GM23248 (cell line): Measurements from ENCODE around the gene MAGI1.

Experiments used
- EZH2 ChIP-seq: fragments of 200-600 bp; sonication (generic); IDR thresholded peaks from 2 replicates; pipeline ENCODE4 v1.6.1; 2018; ENCODE audit warnings: antibody characterized with exemption, mild to moderate bottlenecking; ENCODE audit not compliant: insufficient read depth, poor library complexity, severe bottlenecking
- EZH2phosphoT487 ChIP-seq: fragments of 200-600 bp; sonication (generic); IDR thresholded peaks from 2 replicates; pipeline ENCODE4 v1.6.1; 2018; ENCODE audit warnings: antibody characterized with exemption, moderate library complexity, mild to moderate bottlenecking, low read depth; ENCODE audit not compliant: insufficient read depth

- TF ChIP-seq EZH2phosphoT487 = no peak
- no peak for TF ChIP-seq EZH2
Observed at GRCh38 chr3:65776494-65776893, 262.2 kb downstream of the MAGI1 start.
